Hematopoietic multipotent progenitor cell treated with erythropoietin and hydrocortisone succinate and interleukin-3 and kit ligand, for 17 days (in vitro differentiated cells): ENCODE results near the gene PDZRN4.
"Not testable (repeated sequence)": the region's sequence is repeated elsewhere in the genome, so short reads cannot be mapped to it uniquely, and the experiment has no call there.

Source experiments
- DNase-seq: peaks from one replicate; pipeline ENCODE4 v3.0.0-alpha.2; 2015; ENCODE audit warnings: low spot score

The PDZRN4 gene

GRCh38 chr12:41573445-41573844, 385.3 kb downstream of the PDZRN4 start:
- no peak for DNase-seq

- DNase-seq: no peak
These were observed 388.8 kb downstream of the PDZRN4 start for GRCh38 chr12:41576925-41577324.

- no peak for DNase-seq
These were observed 389.9 kb downstream of the PDZRN4 start for GRCh38 chr12:41577995-41578394.

- no peak for DNase-seq
These were observed 397.7 kb downstream of the PDZRN4 start for GRCh38 chr12:41585784-41586183.

GRCh38 chr12:41587574-41587973, 399.5 kb downstream of the PDZRN4 start:
- no peak for DNase-seq

- DNase-seq: no peak
These were observed 401.8 kb downstream of the PDZRN4 start for GRCh38 chr12:41589878-41590277.

- DNase-seq: no peak
These were observed 408.1 kb downstream of the PDZRN4 start for GRCh38 chr12:41596190-41596589.

GRCh38 chr12:41604830-41605229, 416.7 kb downstream of the PDZRN4 start:
- no peak for DNase-seq

GRCh38 chr12:41605545-41606305, 417.6 kb downstream of the PDZRN4 start:
- DNase-seq: no peak

- DNase-seq: no peak
These were observed 418.6 kb downstream of the PDZRN4 start for GRCh38 chr12:41606468-41607445.

- DNase-seq: no peak
These were observed 424.9 kb downstream of the PDZRN4 start for GRCh38 chr12:41612892-41613557.

- DNase-seq: not testable (repeated sequence)
These were observed 427.1 kb downstream of the PDZRN4 start for GRCh38 chr12:41615174-41615573.

GRCh38 chr12:41619705-41620104, 431.6 kb downstream of the PDZRN4 start:
- DNase-seq: no peak

GRCh38 chr12:41621291-41621690, 433.2 kb downstream of the PDZRN4 start:
- no peak for DNase-seq
